ENCODE results near the gene GALNT7.

Gene GALNT7

DNA sequence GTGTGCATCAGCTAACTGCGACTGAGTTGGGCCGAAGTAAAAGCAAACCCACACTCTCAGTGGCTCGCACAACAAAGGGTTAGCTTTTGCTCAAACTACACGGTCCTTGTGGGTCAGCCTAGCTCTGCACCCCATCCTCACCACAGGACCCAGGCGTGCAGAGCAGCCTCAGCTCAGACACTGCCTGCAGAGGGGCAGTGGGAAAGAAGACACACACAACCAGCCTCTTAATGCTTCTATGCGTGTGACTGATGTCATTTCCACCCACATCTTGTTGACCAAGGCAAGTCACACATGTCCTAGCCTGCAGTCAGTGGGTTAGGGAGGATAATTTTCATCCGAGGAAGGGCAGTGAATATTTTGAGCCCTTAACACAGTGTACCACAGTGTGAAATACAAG lies 125.1 kb downstream of the GALNT7 start:
- no peak for DNase-seq (ENCODE audit: low read depth in 2 of 2)

DNA sequence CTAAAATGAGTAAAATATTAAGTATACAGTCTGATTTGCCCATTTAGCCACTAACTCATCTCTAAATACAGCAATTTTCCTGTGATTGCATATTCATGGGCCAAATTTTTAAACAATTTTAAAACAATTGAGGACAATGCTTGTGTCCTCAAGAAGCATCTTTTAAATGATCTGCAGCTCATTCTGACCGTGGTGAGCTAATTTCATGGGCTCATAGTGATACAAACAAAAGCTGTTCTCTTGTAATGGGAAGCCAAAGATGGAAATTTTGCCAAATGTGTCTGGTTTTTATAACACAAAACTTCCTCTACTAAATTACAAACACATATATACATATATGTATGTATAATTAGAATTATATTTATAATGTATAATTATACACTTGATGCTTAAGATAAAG lies 125.8 kb downstream of the GALNT7 start:
- DNase-seq (ENCODE audit: low read depth in 2 of 2) = no peak

DNA sequence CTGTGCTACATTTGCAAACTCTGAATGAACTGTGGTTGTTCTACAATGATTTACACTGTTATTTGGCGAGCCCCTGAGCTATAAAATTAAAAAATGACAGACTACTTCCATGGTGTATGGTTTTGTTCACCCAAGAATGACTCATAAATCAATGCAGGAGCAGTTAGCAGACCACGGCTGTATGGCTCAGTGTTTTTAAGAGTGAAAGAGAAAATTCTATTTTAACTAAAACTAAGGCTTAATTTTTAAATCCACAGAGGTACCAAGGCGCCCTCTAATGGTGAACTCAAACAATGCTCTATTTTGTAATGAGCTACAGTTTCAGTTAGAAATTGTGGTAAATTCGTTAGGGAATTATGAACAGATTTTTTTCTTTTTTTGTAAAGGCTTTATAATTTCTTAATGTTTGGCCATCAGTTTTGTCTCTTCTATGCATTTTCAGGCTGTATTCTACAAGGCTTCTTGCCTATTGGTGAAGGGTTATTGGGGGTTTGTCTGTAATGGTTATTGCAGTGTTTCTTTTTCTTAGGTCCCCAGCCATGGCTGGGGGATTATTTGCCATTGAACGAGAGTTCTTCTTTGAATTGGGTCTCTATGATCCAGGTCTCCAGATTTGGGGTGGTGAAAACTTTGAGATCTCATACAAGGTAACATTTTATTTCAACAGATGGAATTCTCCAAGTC lies 133.0 kb downstream of the GALNT7 start:
- no peak for DNase-seq (ENCODE audit: low read depth in 2 of 2)

DNA sequence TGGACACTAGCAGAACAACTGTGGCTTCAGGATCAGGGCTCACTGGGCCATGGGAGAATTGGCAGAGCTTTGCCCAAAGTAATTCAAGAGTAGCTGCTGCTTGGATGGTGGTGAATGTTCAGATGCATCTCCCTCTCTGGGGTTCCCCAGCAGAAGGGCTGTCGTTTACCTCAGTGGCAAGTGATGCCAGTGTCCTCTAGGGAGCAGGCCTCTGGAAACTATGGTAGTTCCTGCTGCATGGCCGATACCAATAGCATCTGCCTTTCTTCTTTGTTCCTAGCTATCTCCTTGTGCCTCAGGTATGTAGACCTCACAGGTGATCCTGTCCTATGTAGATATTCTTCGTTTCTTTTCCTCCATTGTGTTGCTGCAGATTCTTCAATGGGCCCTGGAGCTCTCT lies 139.2 kb downstream of the GALNT7 start:
- no peak for DNase-seq (ENCODE audit: low read depth in 2 of 2)

DNA sequence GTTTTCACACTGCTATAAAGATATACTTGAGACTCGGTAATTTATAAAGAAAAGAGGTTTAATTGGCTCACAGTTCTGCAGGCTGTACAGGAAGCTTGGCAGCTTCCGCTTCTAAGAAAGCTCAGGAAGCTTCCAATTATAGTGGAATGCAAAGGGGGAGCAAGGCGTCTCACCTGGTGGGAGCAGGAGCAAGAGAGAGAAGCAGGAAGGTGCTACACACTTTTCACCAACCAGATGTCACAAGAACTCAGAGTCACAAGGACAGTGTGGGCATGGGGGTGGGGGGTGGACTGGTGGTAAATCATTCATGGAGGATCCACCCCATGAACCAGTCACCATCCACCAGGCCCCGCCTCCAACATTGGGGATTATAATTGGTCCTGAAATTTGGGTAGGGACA lies 142.8 kb downstream of the GALNT7 start:
- DNase-seq (ENCODE audit: low read depth in 2 of 2) = no peak

DNA sequence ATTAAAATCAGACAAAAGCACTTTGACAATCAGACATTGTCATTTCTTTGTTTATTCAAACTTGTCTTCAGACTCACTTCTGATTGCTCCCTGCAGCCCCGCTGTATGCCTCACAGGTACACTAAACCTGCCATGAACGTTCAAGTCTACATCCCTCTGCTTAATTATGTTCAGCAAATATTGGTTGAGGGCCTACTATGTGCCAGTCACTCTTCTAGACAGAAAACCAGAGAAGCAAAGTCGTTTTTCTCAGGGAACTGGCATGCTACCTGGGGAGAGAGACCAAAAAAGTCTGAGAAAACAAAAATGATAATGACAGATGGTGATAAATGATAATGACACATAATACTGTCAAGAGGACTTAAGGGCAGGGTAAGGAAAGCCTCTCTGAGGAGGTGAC lies 146.1 kb downstream of the GALNT7 start:
- no peak for DNase-seq (ENCODE audit: low read depth in 2 of 2)

DNA sequence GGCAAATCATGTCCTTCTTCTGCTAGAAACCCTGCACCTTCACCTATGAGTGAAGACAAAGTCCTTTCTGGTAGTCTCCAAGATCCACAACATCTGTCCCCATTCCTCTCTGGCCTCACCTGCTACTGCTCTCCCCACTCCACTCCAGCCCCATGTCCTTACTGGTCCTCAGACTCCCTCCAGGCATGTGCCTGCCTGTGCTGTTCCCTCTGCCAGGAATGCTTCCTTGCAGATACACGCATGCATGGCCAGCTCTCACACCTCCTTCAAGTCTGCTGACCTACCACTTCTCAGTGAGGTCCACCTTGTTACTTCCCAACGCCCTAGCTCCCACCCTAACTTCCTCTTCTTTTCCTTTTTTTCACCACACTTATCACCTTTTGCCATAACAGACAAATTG lies 147.4 kb downstream of the GALNT7 start:
- DNase-seq (ENCODE audit: low read depth in 2 of 2) = no peak

DNA sequence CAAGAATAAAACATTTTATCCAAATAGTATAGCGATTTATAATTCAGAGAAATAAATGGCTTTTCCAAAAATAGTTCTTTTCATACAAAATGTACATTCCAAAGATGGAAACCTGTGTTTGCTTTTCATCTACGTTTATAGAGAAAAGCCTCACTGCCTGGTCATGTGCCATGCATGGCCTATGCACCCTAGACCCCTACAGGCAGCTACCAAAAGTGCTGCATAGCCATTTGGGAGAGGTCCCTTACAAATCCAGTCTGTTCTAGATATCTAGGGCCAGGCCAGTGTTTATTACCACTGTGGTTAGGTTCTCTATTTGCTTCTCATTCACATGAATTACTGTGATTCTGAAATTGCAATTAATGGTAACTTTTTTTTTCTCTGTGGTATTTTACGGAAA lies 148.4 kb downstream of the GALNT7 start:
- DNase-seq (ENCODE audit: low read depth in 2 of 2) = no peak

DNA sequence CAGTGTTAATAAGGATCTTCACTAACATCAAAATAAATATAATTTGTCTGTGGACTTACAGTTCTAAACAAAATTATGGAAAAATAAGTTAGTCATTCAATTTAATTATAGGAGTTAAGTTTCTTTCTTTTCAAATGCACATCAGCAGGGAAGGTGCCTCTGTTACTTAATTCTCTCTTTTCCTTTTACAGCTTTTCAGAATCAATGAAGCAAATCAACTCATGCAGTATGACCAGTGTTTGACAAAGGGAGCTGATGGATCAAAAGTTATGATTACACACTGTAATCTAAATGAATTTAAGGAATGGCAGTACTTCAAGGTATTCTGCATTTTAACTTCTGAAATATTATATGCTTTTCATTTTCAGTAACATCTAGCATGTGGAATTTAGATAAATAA lies 149.6 kb downstream of the GALNT7 start:
- DNase-seq (ENCODE audit: low read depth in 2 of 2) = no peak

DNA sequence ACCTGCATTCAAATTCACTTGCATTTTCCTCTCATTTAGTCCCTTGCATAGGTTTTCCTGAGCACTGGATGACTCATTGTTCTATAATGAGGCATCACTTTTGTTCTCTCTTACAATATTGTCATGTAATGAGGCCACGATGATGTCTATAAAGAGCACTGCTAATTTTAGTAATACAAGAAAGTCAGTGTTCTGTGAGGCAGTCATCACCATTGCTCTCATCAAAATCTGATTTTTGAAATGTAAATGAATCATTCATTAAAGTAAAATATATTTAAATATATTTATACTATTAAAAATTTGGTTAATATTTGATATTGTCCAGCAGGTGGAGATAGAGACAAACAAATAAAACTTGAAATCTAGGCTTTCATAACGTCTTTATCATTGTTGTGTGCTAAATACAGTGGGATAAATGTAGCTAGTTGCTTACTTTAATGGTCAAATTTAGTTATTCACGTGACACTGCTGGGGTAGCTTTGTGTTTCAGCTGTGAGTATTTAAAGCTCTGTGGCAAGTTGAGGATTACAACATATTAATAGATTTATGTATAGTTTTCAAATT lies 150.1 kb downstream of the GALNT7 start:
- no peak for DNase-seq (ENCODE audit: low read depth in 2 of 2)

DNA sequence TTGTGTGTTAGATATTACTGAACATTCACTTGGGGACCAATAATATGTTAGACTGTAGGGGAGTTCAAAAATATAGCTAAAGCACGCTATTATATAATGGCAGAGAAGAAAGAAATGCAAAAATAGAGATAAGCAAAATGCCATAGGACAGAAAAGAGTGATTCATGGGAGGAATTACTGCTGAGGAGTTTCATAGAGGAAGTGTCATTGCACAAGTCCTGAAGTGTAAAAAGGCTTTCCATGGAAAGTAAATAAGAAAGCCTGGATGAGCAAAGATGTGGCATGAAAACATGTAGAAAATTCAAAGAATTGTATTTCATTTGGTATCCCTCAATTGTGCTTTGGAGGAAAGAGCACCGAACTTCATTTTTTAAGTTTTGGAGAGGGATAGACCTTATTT lies 151.1 kb downstream of the GALNT7 start:
- DNase-seq (ENCODE audit: low read depth in 2 of 2) = no peak

DNA sequence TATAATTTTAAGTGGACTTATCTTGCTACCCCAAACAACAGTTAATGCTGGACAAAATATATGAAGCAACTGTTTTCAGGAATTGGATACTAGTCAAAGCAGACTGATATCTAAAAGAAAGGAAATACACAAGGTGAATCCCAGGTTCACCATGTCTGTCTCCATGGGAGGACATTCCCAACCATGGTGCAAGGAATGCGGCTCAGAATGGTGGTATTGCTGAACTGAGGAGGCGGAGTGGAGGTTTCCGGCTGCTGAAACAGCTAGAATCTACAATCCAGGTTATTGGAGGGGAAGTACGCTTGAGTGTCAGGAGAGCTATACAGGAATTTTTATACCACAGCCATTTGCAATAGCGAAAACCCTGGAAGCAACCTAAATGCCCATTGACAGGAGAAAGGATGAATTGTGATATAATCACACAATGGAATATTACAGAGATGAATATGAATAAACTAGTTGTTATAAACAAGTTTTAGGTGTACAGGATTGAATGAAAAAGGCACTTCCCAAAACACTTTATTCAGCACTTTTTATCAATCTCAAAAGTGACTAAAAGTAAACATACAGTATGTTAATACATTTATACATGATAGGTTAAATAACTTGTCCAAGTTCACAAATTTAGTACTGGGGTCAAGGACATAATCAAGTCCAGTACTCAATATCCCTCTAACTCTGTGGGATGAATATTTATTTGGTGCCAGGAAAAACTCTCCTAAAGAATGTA lies 156.6 kb downstream of the GALNT7 start:
- no peak for DNase-seq (ENCODE audit: low read depth in 2 of 2)

DNA sequence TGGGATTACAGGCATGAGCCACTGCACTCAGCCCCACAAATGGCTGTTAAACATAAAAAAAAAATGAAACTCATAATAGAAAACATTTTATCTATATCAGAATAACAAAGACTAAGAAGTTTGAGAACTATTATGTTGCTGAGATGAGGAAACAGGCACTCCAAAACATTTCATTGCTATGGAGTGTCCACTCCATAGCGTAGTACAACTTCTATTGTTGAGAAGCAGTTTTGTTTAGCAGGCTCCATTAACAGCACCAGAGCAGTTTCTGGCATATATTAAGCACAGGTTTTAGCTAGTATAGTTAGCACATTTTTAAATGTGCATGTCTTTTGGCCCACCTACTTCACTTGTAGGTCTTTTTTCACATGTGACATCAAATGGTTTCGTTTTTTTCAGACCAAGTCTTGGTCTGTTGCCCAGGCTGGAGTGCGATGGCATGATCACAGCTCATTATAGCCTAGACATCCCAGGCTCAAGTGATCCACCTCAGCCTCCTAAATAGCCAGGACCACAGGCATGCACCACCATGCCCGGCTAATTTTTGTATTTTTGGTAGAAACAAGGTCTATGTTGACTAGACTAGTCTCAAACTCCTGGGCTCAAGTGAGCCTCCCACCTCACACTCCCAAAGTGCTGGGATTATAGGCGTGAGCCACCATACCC lies 159.8 kb downstream of the GALNT7 start:
- no peak for DNase-seq (ENCODE audit: low read depth in 2 of 2)

DNA sequence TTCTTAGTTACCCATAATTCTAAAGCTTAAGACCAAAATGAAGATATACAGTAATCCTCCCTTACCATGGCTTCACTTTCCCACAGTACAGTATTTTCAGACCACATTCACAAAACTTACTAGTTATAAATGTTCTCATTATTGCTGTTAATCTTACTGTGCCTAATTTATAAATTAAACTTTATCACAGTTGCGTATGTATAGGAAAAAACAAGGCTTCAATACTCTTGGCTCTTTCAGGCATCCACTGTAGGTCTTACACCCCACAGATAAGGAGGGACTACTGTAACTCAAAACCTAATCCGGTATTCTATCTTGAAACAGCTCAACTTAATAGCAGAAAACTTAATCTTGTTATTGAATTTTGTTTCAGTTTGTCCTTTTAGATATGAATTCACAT lies 162.0 kb downstream of the GALNT7 start:
- no peak for DNase-seq (ENCODE audit: low read depth in 2 of 2)

DNA sequence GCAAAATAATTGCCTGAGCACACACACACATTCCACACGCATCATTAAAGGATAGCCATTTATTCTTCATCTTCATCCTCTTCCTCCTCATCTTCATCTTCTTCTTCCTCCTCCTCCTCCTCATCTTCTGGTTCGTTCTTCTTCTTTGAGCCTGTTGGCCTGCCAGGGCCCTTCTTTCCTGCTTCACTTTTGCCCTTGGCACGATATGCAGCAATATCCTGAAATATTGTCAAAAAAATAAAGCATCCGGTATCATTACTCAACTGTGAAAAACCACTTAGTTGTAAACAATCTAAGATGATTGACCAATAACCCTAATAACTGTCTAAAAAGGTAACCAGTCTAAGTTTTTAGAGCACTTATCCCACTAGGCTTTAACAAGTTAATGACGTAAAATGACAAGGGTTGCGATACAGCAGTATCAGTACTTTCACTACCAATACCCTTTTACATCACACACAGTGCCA lies 163.4 kb downstream of the GALNT7 start:
- no peak for DNase-seq (ENCODE audit: low read depth in 2 of 2)

DNA sequence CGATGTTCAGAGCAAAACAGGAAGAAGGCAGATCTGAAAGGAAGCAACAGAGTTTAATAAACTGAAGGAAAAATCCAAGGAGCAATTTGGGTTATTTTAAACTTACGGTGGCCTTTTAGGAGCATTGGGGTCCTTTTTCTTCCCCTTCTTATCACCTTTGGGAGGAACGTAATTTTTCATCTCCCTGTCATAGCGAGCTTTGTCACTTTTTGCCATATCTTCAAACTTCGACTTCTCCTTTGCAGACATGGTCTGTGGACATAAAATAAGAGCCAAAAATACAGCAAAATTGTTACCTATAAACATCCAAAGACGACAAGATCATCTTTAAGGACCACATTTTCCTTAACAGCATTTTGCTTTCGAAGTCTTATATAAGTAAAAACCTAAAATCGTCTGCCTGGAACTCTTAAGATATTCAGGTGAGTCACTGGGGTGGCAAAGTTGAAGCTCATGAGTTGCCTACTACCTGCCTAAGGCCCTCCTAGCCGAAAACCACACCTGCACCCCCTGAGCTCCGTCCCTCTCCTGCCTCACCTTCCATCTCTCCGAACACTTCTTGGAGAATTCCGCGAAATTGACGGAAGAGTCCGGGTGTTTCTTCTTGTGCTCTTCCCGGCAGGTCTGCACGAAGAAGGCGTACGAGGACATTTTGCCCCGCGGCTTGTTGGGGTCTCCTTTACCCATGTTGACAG lies 164.5 kb downstream of the GALNT7 start:
- DNase-seq (ENCODE audit: low read depth in 2 of 2) = peak; percentile 5 to 11

DNA sequence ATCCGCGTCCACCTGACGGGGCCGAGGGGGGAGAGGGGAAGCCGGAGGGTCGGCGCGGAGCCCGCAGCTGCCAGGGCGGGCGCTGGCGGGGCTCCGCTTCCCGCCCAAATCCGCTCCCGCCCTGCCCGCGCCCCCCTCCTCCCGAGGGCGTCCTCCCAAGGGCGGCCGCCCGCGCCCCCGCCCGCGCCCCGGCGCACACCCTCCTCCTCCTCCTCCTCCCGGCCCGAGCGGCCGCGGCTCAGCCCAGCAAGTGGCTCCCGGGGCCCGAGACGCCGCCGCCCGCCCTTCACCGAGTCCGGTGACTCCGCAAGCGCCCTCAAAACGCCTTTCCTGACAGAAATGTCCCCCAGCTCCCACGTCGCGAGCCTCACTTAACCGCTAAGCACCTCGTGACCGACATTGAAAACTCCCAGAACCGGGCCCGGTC lies 165.1 kb downstream of the GALNT7 start:
- peak in 1 of 2 donors; percentile 23 for DNase-seq (ENCODE audit: low read depth in 2 of 2)

DNA sequence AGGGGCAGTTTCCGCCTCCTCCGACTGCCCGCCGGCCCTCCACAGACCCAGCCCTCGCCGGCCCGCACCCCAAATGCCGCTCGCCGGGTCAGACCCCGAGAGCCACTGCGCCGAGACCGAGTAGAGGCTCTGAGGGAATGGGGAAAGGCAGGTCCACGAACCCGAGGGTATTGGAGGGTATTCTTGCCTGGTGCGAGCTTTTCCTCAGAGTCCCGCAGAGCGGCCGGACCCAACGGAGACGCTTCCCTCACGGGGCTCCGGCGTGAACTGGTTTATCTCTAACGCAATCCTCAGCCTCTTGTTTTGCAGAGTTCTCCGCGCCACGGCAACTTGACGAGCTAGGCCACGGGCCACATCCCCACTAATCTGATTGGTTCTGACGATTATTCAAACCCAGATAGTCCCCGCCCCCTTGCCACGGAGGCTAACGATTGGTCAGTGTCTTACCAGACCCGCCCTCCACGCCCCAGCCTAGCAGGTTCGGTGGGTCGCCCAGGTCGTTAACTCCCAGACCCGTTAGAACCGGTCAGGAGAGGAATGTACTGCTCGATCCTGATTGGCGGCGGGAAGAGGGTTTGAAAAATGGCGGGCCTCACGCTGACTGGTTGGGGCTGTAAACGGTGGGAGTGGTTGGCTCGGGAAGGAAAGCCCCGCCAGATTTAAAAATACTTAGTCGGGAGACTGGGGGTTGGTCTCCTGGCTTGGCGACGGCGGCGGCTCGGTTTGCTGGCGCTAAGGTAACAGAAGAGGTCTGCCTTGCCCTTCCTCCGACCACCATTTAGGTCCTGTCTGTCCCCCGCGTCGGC lies 165.7 kb downstream of the GALNT7 start, which contains the start of gene HMGB2:
Gene HMGB2, minus strand, starts transcription at position 274 of the 806 bp plus-strand sequence. CDS start 709 bp downstream, outside the sequence.
- DNase-seq (ENCODE audit: low read depth in 2 of 2) = peak; percentile 98 to 100

DNA sequence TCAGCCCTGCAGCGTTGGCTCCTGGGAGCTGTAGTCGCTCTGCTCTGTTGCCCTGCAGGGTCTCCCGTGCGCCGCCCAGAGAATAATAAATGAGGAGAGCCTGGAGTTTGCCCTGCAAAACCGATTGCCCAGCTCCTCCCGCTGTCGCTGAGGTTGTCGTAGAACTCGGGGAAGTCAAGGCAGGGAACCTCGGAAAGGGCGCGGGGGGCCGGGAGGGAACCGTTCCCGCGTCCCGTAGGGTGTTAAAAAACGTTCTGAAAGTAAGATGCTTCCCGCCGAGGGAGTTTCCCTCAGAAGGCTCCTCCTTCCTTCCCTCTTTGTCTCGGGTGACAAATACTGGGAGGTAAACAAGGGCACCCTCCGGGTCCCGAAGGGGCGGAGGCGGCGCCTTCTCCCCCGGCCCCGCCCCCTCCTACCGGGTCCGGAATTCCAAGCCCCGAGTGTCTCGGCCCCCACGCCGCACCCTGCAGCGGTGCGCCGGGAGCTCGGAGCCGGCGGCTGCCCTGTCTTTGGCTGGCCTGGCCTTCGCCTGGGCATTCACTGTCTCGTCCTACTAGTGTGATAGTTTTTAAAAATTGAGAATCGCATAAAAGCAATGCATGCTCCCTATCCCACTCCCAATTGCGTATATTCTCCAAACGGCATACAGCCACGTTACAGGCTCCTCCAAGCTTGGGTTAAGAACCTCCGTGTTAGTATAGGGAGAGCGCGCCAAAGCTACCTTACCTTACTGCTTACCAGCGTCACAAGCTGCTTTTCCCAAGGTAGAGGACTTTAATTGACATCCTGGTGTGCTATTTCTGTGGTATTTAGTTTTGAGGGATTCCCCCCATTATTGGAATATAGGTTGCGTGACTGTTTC lies 166.5 kb downstream of the GALNT7 start:
- DNase-seq (ENCODE audit: low read depth in 2 of 2) = peak in 1 of 2 donors; percentile 42

DNA sequence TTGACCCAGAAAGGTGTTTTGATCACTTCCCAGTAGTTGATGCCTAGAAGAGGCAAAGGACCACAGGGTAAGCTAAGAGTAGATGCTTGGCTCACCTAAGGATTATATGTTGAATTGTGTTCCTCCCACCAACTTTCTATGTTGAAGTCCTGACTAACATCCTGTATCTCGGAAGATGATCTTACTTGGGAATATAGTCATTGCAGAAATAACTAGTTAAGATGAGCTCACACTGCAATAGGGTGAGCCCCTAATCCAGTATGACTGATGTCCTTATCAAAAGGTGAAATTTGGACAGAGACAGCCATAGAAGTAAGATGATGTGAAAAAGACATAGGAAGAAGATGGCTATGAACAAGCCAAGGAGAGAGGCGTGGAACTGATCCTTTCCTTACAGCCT lies 168.9 kb downstream of the GALNT7 start:
- no peak for DNase-seq (ENCODE audit: low read depth in 2 of 2)

All from stimulated activated CD4-positive, alpha-beta T cell treated with anti-CD3 and anti-CD28 coated beads, Interleukin-4, amount 100 ng/mL, for 48 hours (primary cell).